PC-3 (cell line): ENCODE measurements around the gene DRD1. TPM values are rescaled to one million over a fixed set of nuclear protein-coding genes. Genes with fewer than 3 reads are reported as not detected.

ENCODE experiments used
- ATAC-seq: fragments of 200-7000 bp; cut with Tn5 transposase; 2 replicates; pipeline ENCODE4 v1.9.1; 2020; ENCODE audit warnings: mild to moderate bottlenecking, moderate library complexity
- BruUV-seq: library from RNA; stranded (reverse); fragments of 400-500 nt; replicated peaks from 2 replicates; lab custom pipeline; 2021; lab: Mats Ljungman, UMichigan
- CTCF ChIA-PET: fragments of 300-600 bp; sonication (Branson Sonifier 250); formaldehyde crosslinking; loops from one replicate; lab custom pipeline; 2022; ENCODE audit warnings: antibody characterized with exemption; lab: Charles Lee
- POLR2A ChIA-PET: fragments of 300-600 bp; sonication (Branson Sonifier 250); formaldehyde crosslinking; loops from one replicate; lab custom pipeline; 2022; ENCODE audit warnings: antibody characterized with exemption; ENCODE audit not compliant: unreplicated experiment; lab: Charles Lee
- DNase-seq: peaks from one replicate; pipeline ENCODE4 v3.0.0-alpha.2; 2015
- H2AFZ ChIP-seq: fragments of 300-600 bp; sonication (generic); 2 replicates; pipeline ENCODE4 v1.6.0; 2016; ENCODE audit warnings: antibody characterized with exemption, low read length
- H3F3A ChIP-seq: fragments of 300-600 bp; sonication (generic); one replicate; pipeline ENCODE4 v1.6.0; 2017; ENCODE audit warnings: antibody characterized with exemption, low read length, control low read depth, mild to moderate bottlenecking; ENCODE audit not compliant: unreplicated experiment
- H3K27ac ChIP-seq: fragments of 300-600 bp; sonication (generic); 2 replicates; pipeline ENCODE4 v1.5.1; 2016; ENCODE audit warnings: mild to moderate bottlenecking, low read length
- H3K27me3 ChIP-seq: fragments of 300-600 bp; sonication (generic); 2 replicates; pipeline ENCODE4 v1.6.1; 2016; ENCODE audit warnings: low read length, mixed read lengths
- H3K36me3 ChIP-seq: fragments of 300-600 bp; sonication (generic); 2 replicates; pipeline ENCODE4 v1.6.1; 2016; ENCODE audit warnings: low read depth, mixed run types, low read length, mixed read lengths
- H3K4me1 ChIP-seq: fragments of 300-600 bp; sonication (generic); 2 replicates; pipeline ENCODE4 v1.5.1; 2016; ENCODE audit warnings: low read length; ENCODE audit not compliant: insufficient read depth
- H3K4me2 ChIP-seq: fragments of 300-600 bp; sonication (generic); 2 replicates; pipeline ENCODE4 v1.6.0; 2016; ENCODE audit warnings: low read length
- H3K4me3 ChIP-seq: fragments of 300-600 bp; sonication (generic); 2 replicates; pipeline ENCODE4 v1.5.1; 2016; ENCODE audit warnings: mild to moderate bottlenecking, low read length, mixed read lengths
- H3K79me2 ChIP-seq: fragments of 300-600 bp; sonication (generic); 2 replicates; pipeline ENCODE4 v1.6.1; 2017; ENCODE audit warnings: low read length, mixed read lengths
- H3K9ac ChIP-seq: fragments of 300-600 bp; sonication (generic); 2 replicates; pipeline ENCODE4 v1.6.0; 2016; ENCODE audit warnings: mild to moderate bottlenecking, low read length
- H3K9me2 ChIP-seq: fragments of 300-600 bp; sonication (generic); replicated peaks from 2 replicates; pipeline ENCODE4 v1.6.1; 2016; ENCODE audit warnings: mixed run types, low read length, mixed read lengths
- H3K9me3 ChIP-seq: fragments of 300-600 bp; sonication (generic); 2 replicates; pipeline ENCODE4 v1.6.1; 2016; ENCODE audit warnings: low read length, mixed read lengths
- H4K20me1 ChIP-seq: fragments of 300-600 bp; sonication (generic); 2 replicates; pipeline ENCODE4 v1.6.1; 2016; ENCODE audit warnings: low read length, mixed read lengths
- CTCF ChIP-seq: fragments of 300-600 bp; sonication (generic); conservative IDR thresholded peaks from 2 replicates; pipeline ENCODE4 v1.5.1; 2017; ENCODE audit warnings: antibody characterized with exemption, low read depth, mild to moderate bottlenecking, low read length
- EZH2 ChIP-seq: fragments of 300-600 bp; sonication (generic); IDR thresholded peaks from one replicate; pipeline ENCODE4 v1.6.1; 2017; ENCODE audit warnings: antibody characterized with exemption, mild to moderate bottlenecking, low read length; ENCODE audit not compliant: unreplicated experiment
- EZH2phosphoT487 ChIP-seq: fragments of 300-600 bp; sonication (generic); IDR thresholded peaks from 2 replicates; pipeline ENCODE4 v1.6.1; 2018; ENCODE audit warnings: mild to moderate bottlenecking, antibody characterized with exemption, low read length, borderline replicate concordance
- intact Hi-C: fragments of 100-400 bp; cut with micrococcal nuclease; formaldehyde crosslinking; loops from 2 replicates; pipeline ENCODE4 v1.9.0; 2023
- total RNA-seq: library from RNA; depleted of rRNA; stranded (reverse); fragments of >200 nt; gene quantifications from 2 replicates; pipeline ENCODE4 v1.2.3, GENCODE V29; 2014

Gene DRD1
- total RNA-seq, 1 experiment from 2014 or later = not detected

DNA sequence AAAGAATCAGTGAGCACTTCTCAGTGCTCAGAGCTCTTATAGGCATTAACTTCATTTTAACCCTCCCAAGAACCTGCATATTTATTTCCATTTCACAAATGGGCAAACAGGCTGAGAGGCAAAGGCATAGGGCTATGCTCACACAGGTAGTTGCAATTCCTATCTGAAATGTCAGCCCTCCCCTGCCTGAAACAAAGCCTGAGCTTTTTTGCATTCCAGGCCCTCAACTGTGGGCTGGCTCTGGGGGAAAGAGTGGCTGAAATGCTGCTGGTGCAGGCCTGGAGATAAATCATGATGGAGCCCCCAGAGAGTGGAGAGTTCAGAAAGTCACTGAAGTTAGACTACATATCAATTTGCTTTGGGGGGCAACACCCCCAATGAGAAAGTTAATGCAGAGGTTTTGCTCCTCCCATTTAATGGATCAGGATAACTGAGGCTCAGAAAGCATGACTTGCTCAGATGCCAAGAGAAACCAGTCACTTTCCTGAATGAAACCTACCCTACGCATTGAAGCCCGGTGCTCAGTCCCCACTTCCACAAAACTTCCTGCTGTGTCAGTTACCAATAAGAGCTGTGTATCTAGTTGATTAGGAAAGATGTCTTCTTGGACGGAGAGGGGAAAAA, 5.6 kb downstream of the DRD1 start:
- Histone ChIP-seq H3K9me3 (no peaks in the 10 kb centered on the region), H3K4me1 (no peaks in the 10 kb centered on the region), H3F3A (no peaks in the 10 kb centered on the region), H3K79me2 (no peaks in the 10 kb centered on the region), H2AFZ (no peak overlapping the region), H3K4me2 (no peak overlapping the region), H3K9ac (no peak overlapping the region), H3K4me3 (no peak overlapping the region), H3K36me3 (no peaks in the 10 kb centered on the region), H3K27me3 (peaks cover 44% of the 10 kb centered on the region), H4K20me1 (no peaks in the 10 kb centered on the region), H3K9me2 (no peaks in the 10 kb centered on the region), H3K27ac (no peak overlapping the region)
- ATAC-seq (no peak), DNase-seq (no peak)
- intact Hi-C loops = no loop called here
- ChIA-PET CTCF (no interaction called here), POLR2A (no interaction called here)
- BruUV-seq = no TSS peak
- no peak for TF ChIP-seq EZH2phosphoT487
- no peak for TF ChIP-seq EZH2
- no peak for TF ChIP-seq CTCF

- intact Hi-C loops = no loop called here
- BruUV-seq = no TSS peak
- Histone ChIP-seq H4K20me1 (no peaks in the 10 kb centered on the region), H3K4me3 (no peak overlapping the region), H2AFZ (no peak overlapping the region), H3K9ac (no peak overlapping the region), H3K4me1 (no peaks in the 10 kb centered on the region), H3F3A (no peaks in the 10 kb centered on the region), H3K4me2 (no peak overlapping the region), H3K9me2 (no peaks in the 10 kb centered on the region), H3K79me2 (no peaks in the 10 kb centered on the region), H3K27ac (no peak overlapping the region), H3K36me3 (no peaks in the 10 kb centered on the region), H3K9me3 (no peaks in the 10 kb centered on the region), H3K27me3 (peaks cover 38% of the 10 kb centered on the region)
- no peak for ATAC-seq
- POLR2A ChIA-PET = no interaction called here
- DNase-seq = no peak
- no peak for TF ChIP-seq EZH2
- TF ChIP-seq CTCF = no peak
- no peak for TF ChIP-seq EZH2phosphoT487
- CTCF ChIA-PET = no interaction called here
Observed at GRCh38 chr5:175436359-175436758, 7.6 kb downstream of the DRD1 start.

- Histone ChIP-seq H3K4me2 (no peak overlapping the region), H3K79me2 (no peaks in the 10 kb centered on the region), H3F3A (no peaks in the 10 kb centered on the region), H4K20me1 (no peaks in the 10 kb centered on the region), H3K9ac (no peak overlapping the region), H3K9me3 (no peaks in the 10 kb centered on the region), H3K27me3 (peaks cover 25% of the 10 kb centered on the region), H3K36me3 (no peaks in the 10 kb centered on the region), H3K27ac (no peak overlapping the region), H3K4me3 (no peak overlapping the region), H3K4me1 (no peaks in the 10 kb centered on the region), H2AFZ (no peak overlapping the region), H3K9me2 (no peaks in the 10 kb centered on the region)
- no peak for DNase-seq
- intact Hi-C loops = no loop called here
- TF ChIP-seq CTCF = no peak
- no peak for TF ChIP-seq EZH2phosphoT487
- TF ChIP-seq EZH2 = no peak
- ATAC-seq = no peak
- CTCF ChIA-PET = no interaction called here
- POLR2A ChIA-PET = no interaction called here
- BruUV-seq = no TSS peak
Observed at GRCh38 chr5:175434800-175435199, 9.2 kb downstream of the DRD1 start.
